ENCODE data around the gene TGFBR2.
A peak's percentile ranks its signal among the peaks of the same experiment; 100 is the strongest.

Gene TGFBR2

GRCh38 chr3:30606301-30607031, at the start of gene TGFBR2:
Gene TGFBR2 (plus strand): TSS chr3:30606601. CDS start chr3:30606884, 283 bp downstream.
- peak; percentile 73 to 79 (median 78) for DNase-seq (ENCODE audit: low read depth in 3 of 3)

GRCh38 chr3:30557746-30558303, 48.6 kb upstream of the TGFBR2 start:
- DNase-seq (ENCODE audit: low read depth in 3 of 3) = no peak

- DNase-seq (ENCODE audit: low read depth in 3 of 3) = no peak
Observed at GRCh38 chr3:30563956-30564355, 42.4 kb upstream of the TGFBR2 start.

- DNase-seq (ENCODE audit: low read depth in 3 of 3) = no peak
Observed at GRCh38 chr3:30567139-30567753, 39.2 kb upstream of the TGFBR2 start.

- no peak for DNase-seq (ENCODE audit: low read depth in 3 of 3)
Observed at GRCh38 chr3:30576946-30577345, 29.5 kb upstream of the TGFBR2 start.

- no peak for DNase-seq (ENCODE audit: low read depth in 3 of 3)
Observed at GRCh38 chr3:30577788-30578187, 28.6 kb upstream of the TGFBR2 start.

GRCh38 chr3:30578479-30578878, 27.9 kb upstream of the TGFBR2 start:
- DNase-seq (ENCODE audit: low read depth in 3 of 3) = no peak

GRCh38 chr3:30578986-30579579, 27.3 kb upstream of the TGFBR2 start:
- DNase-seq (ENCODE audit: low read depth in 3 of 3) = no peak

GRCh38 chr3:30581067-30581585, 25.3 kb upstream of the TGFBR2 start:
- DNase-seq (ENCODE audit: low read depth in 3 of 3) = no peak

- no peak for DNase-seq (ENCODE audit: low read depth in 3 of 3)
Observed at GRCh38 chr3:30581982-30582381, 24.4 kb upstream of the TGFBR2 start.

GRCh38 chr3:30583973-30584372, 22.4 kb upstream of the TGFBR2 start:
- DNase-seq (ENCODE audit: low read depth in 3 of 3) = no peak

- DNase-seq (ENCODE audit: low read depth in 3 of 3) = no peak
Observed at GRCh38 chr3:30585654-30586053, 20.7 kb upstream of the TGFBR2 start.

- no peak for DNase-seq (ENCODE audit: low read depth in 3 of 3)
Observed at GRCh38 chr3:30586096-30586805, 20.1 kb upstream of the TGFBR2 start.

GRCh38 chr3:30586806-30587486, 19.5 kb upstream of the TGFBR2 start:
- no peak for DNase-seq (ENCODE audit: low read depth in 3 of 3)

GRCh38 chr3:30587904-30588303, 18.5 kb upstream of the TGFBR2 start:
- DNase-seq (ENCODE audit: low read depth in 3 of 3) = no peak

GRCh38 chr3:30596152-30596551, 10.2 kb upstream of the TGFBR2 start:
- no peak for DNase-seq (ENCODE audit: low read depth in 3 of 3)

GRCh38 chr3:30597131-30597768, 9.2 kb upstream of the TGFBR2 start:
- DNase-seq (ENCODE audit: low read depth in 3 of 3) = no peak

GRCh38 chr3:30597769-30598134, 8.6 kb upstream of the TGFBR2 start:
- no peak for DNase-seq (ENCODE audit: low read depth in 3 of 3)

- no peak for DNase-seq (ENCODE audit: low read depth in 3 of 3)
Observed at GRCh38 chr3:30598668-30599545, 7.5 kb upstream of the TGFBR2 start.

GRCh38 chr3:30600572-30600971, 5.8 kb upstream of the TGFBR2 start:
- no peak for DNase-seq (ENCODE audit: low read depth in 3 of 3)
